OCI-M2 (cell line): ENCODE data around the gene MBLAC1.
A peak's percentile ranks its signal among the peaks of the same experiment; 100 is the strongest.

Experiments used
- DNase-seq: peaks from one replicate; lab custom pipeline; 2025; ENCODE audit not compliant: unreplicated experiment; lab: John Stamatoyannopoulos, UW

Gene MBLAC1

DNA sequence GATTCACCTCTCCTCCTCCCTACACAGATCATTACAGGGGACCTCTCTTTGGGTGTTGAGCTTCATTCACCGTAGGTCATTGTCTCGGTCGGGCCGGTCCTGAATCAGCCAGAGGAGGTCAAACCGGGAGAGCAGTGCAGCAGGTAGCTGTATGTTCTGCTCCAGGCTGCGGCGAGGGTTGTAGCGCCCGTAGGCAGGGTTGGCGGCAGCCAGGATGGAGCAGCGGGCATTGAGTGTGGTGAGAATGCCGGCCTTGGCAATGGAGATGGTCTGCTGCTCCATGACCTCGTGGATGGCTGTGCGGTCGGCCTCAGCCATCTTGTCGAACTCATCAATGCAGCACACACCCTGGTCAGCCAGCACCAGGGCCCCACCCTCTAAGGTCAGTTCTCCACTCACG is 31.1 kb upstream of the MBLAC1 start:
- DNase-seq = no peak

DNA sequence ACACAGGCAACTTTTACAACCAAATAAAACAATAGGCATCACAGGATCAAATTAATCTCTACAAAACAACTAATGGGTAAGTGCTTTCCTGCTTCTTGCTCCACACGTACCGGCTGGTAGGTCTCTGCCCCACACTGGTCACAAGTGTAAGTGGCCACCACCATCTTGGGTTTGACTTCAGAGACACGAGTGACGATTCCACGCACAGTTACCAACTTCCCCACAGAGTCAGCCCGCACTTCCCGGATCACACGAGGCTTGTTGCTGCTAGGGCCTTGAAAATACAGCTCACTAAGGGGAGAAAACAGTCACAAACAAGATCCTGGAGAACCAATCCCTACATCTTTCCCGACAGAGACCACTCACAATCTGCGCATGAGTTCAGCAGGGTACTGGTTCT is 27.9 kb upstream of the MBLAC1 start:
- DNase-seq = no peak

DNA sequence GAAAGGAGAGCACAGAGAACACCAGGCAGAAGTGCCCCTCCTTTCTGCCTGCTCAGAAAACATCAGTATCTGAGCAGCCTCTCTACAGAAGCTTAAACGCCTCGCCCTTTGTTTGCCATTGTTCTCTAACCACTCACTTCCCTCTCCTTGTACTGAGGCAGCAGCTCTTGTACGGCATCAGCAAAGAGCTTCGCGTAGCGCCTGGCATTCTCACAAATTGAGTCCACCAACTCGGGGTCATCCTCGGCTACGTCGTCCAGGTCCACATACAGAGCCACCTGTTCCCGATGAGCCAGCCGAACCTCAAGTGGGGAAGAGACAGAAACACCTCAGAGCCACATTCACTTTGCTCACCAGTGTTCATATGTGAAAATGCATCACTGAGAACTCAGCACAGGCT is 27.3 kb upstream of the MBLAC1 start:
- DNase-seq = no peak

DNA sequence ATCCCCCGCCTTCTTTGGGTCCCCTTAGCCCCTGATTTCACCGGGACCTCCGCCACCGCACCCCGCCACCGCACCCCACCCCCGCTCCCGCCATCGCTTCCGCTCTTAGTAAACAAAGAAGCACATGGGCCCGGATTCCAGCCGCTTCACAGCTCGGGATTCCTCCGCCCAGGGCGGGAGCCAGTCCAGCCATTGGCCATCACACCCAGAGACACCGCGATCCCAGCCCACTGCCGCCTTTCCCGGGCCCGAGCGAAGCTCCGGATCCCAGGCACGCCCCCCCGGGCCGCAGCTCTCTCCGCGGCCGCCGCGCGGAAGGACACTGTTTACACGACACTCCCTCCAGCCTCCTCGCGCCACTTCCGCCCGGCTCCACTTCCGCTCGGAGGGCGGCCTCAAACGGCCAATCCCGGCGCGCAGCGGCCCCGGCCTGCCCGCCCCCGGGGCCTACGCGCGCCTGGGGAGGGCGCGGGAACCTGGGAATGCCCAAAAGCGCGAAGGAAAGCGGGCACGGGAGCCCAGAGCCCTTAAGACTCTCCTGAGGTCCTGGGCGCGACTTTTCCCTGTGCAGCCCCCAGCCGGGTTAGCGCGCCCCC is 26.2 kb upstream of the MBLAC1 start:
- DNase-seq = no peak

DNA sequence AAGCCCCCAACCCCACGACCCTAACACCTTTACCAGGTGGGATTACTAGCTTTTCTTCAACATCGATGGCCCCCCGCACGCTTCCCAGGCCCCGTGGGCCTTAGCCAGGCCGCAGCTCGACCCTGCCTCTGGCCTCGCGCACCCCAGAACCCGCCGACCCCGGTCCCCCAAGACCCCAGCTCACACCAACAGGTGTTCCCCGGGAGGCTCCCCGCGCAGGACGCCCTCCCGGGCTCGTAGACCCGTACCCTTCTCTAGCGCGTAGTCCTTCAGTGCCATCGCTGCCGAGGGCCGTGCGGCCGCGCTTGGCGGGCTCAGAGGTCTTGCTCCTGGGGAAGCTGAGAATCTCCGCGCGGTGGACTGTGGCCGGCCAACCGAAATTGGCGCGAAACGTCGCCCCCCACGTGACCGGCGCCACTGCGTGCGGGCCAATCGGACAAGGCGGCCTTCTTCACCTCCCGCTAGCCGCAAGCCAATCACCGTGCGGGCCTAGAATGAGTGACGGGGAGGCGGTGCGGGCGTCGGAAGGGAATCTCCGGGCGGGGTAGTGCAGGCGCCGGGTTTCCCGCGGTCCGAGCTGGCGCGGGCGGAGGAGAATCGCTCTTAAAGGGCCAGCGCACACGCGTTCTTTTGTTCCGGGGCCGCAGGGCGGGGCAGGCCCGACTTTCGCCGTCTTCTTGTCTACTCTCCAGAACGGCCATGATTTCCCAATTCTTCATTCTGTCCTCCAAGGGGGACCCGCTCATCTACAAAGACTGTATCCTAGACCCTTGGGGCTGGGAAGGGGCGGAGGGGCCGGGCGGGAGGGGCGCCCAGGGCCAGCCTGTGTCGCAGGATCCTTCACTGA is 25.5 kb upstream of the MBLAC1 start, which contains the start of the genes AP4M1 and MCM7:
Gene AP4M1 (plus strand): TSS at position 628 of the 847 bp plus-strand sequence. CDS start 72 bp downstream, at position 700.
Gene MCM7 (minus strand): TSS at position 382 of the 847 bp plus-strand sequence. CDS start 103 bp downstream, at position 279.
- DNase-seq = peak; percentile 54

DNA sequence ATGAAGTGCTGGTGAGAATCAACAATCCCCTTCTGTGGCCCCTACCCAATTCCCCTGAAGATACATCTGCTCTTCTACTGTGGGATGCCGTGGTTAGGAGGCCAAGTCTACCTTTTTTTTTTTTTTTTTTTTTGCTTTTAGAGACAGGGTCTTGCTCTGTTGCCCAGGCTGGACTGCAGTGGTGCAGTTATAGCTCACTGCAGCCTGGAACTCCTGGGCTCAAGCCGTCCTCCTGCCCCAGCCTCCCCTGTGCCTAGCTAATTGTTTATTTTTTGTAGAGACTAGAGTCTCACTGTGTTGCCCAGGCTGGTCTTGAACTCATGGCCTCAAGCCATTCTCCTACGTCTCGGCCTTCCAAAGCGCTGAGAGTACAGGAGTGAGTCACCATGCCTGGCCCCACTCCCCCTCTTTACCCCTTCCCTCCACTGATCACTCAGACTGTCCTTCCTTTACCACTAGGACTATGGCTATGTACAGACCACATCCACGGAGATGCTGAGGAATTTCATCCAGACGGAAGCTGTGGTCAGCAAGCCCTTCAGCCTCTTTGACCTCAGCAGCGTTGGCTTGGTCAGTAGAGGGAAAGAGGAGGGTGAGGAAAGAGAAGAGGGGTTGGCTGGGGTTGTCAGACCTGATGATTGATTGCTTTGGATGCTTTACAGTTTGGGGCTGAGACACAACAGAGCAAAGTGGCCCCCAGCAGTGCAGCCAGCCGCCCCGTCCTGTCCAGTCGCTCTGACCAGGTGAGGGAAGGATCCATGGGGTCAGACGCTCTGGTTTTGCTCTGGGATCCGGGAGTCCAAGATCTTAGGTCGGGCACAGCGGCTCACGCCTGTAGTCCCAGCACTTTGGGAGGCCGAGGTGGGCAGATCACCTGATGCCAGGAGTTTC is 23.6 kb upstream of the MBLAC1 start:
- no peak for DNase-seq

DNA sequence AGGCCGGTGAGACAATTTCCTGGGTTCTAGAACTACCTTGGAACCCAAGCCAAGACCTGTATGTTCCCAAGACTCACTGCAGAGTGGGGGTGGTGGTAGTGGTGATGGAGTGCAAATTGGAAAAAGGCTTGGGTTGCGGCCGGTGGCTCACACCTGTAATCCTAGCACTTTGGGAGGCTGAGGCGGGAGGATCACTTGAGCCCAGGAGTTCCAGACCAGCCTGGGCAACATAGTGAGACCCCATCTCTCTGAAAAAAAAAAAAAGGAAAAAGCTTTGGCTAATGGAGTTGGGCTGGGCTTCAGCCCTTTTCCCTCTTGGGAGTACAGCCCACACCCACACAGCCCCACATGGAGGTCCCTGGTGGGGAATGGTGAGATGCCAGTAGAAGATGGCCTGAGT is 21.2 kb upstream of the MBLAC1 start:
- no peak for DNase-seq

DNA sequence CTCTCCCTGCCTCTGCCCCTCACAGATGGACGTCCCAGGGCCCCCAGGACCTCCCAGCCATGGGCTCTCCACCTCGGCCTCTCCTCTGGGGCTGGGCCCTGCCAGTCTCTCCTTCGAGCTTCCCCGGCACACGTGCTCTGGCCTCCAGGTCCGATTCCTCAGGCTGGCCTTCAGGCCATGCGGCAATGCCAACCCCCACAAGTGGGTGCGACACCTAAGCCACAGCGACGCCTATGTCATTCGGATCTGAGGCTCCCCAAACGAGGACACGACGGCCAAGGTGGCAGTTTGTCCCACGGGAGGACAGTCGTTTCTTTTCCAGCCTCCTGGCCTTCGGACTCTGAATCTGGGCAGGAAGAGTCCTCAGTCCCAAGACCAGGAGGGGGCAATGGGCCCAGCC is 20.1 kb upstream of the MBLAC1 start:
- no peak for DNase-seq

DNA sequence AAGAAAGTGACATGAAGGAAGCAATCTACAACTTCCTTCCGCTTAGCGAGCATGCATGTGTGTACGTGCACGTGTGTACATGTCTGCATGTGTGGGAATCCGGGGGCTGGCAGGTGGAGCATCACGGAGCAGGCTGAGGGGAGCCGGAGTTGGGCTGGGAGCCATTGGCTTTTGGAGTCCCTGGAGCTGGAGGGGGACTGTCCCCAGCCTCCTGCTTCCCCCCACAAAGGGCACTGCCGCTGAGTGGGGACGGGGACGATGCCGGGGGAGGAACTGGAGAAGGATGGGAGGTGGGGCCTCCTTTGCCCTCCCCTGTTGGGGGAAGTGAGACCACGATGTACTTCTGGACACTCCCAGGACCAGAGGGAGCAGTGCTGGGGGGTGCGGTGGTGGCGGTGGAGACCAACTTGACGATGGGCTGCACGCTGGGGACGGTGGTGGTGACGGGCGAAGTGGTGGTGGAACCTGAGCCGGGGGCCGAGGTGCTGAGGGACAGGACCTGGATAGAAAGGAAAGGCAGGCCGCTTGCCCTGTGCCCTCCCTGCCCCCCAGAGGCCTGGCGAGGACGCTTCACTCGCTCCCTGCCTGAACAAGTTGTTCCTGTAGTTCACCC is 19.5 kb upstream of the MBLAC1 start:
- DNase-seq = no peak

DNA sequence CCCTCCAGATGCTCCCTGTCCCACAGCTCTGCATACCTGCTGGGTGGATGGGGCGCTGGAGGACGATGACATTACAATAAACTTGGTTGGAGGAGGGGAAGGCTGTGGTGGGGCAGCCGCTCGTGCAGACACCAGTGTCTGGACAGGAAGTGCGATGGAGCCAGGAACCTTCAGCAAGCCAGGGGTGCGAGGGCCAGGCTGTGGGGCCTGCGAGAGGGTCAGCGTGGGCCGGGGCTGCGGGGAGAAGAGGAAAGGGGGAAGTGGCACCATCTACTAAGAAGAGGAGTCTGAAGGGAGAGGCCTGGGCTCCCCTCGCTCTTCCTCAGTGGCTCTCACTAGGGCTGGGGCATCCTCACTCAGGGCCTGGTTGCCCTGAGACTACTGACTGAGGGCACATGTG is 18.9 kb upstream of the MBLAC1 start:
- DNase-seq = no peak

DNA sequence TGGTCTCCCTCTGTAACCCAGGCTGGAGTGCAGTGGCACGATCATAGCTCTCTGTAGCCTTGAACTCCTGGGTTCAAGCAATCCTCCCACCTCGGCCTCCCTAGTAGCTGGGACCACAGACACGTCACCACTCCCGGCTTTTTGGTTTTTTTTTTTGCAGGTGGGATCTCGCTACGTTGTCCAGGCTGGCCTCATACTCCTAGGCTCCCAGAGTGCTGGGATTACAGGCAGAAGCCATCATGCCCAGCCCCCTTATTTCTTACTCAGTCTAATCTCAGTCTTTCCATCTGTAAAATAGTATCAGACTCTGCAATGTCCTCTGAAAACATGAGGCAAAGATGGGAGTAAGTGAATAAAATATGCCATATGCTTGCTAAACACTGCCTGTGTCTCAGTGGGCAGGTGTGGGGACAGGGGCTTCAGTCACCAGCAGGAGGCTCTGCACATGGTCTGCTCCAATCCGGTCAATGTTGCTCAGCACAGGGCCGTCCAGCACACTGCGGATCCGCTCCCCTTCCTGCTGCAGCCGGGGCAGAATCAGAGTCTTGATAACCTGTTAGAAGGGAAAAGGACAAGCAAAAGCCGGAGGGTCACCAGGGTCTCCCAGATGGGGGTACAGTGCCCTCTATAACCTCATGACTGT is 17.1 kb upstream of the MBLAC1 start:
- no peak for DNase-seq

DNA sequence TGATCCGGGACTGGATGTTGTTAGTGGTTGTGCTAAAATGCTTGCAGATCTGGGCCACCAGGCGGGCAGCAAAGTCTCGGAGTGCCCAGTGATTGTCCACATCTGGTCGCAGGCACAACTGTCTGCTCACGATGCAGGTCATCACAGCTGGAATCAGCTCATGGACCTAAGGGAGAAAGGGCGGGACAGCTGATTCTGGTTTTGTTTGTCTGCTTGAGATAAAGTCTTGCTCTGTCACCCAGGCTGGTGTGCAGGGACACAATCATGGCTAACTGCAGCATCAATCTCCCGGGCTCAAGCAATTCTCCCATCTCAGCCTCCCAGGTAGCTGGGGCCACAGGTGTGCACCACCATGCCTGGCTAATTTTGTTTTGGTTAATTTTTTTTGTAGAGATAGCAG is 15.6 kb upstream of the MBLAC1 start:
- no peak for DNase-seq

DNA sequence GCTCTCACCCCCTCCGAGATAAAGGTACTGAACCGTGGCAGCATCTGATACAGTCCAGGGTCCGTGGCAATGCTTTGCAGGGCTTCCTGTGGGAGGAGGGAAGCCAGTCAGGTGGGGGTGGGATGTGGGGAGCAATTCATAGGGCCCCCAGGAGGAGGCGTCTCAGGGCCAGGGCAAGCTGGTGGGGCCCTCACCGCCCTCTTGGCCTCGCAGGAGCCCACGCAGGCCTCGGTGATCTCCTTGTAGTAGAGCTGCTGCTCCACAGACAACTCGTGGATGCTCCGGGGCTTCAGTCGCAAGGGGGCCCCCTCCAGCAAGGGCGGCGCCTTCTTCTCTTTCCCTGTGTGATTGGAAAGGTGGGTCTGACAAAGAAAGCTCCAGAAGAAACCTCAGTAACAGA is 14.9 kb upstream of the MBLAC1 start:
- no peak for DNase-seq

DNA sequence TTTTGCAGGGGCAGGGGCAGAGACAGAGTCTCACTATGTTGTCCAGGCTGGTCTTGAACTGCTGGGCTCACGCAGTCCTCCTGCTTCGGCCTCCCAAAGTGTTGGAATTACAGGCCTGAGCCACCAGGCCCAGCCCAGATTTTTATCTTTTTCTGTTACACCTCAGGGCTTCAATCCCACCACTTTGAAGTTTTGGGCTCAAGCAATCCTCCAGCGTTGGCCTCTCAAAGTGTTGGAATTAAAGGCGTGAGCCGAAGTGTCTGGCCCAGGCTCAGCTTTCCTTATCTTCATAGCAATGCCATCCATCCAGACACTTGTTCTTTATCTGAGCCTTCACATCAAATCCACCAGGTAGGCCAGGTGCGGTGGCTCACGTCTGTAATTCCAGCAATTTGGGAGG is 11.7 kb upstream of the MBLAC1 start:
- DNase-seq = no peak

DNA sequence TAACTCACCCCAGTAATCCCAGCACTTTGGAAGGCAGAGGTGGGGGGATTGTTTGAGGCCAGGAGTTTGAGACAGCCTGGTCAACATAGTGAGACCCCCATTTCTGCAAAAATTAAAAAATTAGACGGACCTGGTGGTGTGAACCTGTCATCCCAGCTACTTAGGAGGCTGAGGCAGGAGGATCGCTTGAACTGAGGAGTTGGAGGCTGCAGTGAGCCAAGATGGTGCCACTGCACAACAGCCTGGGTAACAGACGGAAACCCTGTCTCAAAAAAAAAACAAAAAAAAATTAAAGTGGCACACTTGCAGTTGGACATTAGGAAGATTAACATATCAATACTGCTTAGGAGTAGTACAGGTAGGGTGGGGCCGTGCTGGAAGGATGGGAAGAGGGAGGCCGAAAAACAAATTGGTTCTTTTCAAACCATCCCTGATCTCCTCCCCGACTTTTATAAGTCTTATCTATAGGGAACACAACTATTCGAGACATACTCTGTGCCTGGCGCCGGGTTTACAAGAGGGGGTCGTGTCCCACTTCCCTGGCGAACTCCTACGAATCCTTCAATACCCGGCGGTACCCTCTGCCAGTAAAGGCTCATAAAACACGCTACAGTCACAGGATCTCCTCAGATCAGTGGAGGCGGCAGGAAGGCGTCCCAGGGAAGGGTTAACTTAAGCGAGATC is 8.2 kb upstream of the MBLAC1 start:
- DNase-seq = no peak

DNA sequence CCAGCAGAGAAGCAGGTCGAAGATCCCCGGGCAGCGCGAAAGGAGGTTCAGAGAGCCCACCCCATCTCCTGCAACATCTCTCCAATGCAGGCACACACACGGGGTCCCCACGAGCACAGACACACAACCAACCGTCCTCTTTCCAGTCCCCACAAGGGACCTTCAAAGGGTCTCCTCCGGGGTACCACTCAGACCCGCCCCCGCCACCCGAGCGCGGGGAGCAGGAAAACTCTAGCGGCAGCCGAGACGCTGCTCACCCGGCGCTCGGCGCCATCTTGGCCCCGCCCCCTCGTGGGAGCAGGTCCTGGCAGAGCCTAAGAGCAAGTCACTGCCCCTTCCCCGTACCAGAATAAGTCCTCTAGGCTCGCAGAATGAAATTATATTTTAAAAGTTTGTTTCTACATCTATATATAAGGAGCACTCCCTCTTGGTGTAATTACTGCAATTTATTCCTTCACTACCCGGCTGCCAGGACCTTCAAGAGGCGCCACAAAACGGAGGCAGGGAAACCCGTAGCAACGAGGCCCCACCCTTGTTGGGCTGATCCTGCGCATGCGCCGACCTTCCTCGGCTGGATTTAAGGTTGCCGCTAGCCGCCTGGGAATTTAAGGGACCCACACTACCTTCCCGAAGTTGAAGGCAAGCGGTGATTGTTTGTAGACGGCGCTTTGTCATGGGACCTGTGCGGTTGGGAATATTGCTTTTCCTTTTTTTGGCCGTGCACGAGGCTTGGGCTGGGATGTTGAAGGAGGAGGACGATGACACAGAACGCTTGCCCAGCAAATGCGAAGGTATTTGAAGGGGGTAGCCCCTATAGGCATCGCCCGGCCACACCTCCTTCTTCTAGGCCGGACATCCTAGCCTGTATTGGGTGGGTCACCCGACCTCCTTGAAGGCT is 7.4 kb upstream of the MBLAC1 start, which contains the start of the genes CNPY4 and TAF6:
Gene CNPY4 (plus strand): TSS at position 563 of the 898 bp plus-strand sequence. CDS start 111 bp downstream, at position 674.
Gene TAF6 (minus strand): TSS at position 287 of the 898 bp plus-strand sequence. CDS start 5,149 bp downstream, outside the sequence.
- peak; percentile 72 for DNase-seq

DNA sequence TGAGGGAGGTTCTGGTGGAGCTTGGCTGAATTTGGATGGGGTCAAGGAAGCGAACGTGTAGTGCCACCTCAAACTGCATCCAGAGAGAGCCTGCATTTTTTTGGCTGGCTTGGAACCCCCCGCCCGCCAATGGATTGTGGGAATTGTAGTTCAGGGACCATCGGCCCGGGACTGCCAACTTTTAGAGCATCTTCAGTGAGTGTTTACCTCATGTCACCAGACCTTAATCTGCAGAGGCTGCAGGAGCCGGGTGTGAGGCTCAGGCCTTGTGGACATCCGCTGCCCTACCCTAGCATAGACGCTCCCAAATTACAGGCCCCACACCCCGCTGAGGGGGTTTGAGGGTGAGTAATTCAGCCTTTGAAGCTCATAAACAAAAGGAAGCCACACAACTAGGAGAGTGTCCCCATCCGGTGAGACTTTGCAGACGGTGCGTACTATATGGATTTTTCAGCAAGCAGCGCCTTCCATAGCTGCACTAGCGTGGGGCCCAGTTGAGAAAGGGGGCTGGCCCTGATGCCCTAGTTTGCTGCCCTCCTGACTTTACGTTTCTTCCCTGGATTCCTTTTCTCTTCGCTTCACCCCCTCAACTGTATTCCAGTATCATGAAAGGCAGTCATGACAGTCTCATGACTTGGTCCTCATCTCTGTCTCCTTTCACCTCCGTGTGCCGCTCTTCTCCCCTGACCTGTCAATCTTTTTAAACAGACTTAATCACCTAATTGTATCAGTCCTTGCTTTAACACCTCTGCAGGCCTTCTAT is 6.6 kb upstream of the MBLAC1 start:
- DNase-seq = no peak

DNA sequence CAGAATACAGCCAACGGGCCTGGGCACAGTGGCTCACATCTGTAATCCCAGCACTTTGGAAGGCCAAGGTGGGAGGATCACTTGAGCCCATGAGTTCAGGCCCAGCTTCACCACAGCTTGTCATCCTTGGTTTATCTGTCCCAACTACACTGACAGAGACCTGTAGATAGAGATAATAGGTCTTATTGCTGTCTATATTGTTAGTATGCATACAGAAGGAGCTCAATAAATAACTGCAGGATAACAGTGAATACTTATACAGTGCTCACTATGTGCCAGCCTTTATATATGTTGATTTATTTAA is 6.1 kb upstream of the MBLAC1 start:
- DNase-seq = no peak
